HG03039 (cell line): ENCODE results near the gene ARID5B.

Source experiments
- ATAC-seq: cut with Tn5 transposase; IDR thresholded peaks from one replicate; pipeline ENCODE4 v1.9.1; 2021; ENCODE audit warnings: mild to moderate bottlenecking, moderate library complexity; ENCODE audit not compliant: unreplicated experiment

Gene ARID5B

GRCh38 chr10:61984803-61985418, 83.4 kb downstream of the ARID5B start:
- ATAC-seq, result no peak

DNA sequence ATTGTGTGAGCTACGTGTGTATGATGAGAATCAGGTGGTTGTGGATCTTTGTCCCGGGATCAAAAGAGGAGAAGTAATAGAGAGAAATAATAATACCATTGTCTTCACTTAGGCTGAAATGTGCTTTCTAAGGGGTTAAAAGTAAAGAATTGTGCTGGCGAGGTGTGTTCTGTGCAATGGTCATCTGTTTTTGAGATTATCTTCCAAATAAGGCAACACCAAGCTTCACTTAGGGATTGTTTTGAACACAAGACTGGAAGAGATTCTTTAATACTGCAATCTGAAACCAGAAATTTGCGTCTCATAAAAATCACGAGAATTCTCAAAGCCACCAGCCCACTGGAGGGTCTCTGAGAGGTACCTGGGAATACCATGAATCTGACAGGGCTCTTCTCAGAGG, 84.2 kb downstream of the ARID5B start:
- ATAC-seq, result no peak

DNA sequence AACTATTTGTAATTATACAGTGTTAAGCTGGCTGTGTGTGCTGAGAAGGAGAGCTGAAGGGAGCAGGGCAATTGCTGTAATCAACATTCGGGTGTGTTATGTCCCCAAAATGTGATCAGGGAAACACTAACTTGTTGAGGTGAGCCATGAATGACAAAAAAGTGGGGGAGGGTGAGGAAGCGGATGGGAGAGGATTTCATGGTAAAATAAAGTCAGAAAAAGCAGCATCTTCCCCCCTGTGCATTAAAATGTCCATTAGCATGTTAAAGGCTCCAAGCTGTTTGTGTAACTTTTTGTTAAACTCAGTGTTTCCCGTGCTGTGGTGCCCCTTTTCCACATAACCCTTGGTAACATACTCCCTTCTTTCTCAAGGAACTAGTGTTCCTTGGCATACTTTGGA, 84.9 kb downstream of the ARID5B start:
- ATAC-seq, result no peak

GRCh38 chr10:61986788-61987492, 85.4 kb downstream of the ARID5B start:
- no peak for ATAC-seq

GRCh38 chr10:61987537-61987936, 86.0 kb downstream of the ARID5B start:
- ATAC-seq, result peak; percentile 13

DNA sequence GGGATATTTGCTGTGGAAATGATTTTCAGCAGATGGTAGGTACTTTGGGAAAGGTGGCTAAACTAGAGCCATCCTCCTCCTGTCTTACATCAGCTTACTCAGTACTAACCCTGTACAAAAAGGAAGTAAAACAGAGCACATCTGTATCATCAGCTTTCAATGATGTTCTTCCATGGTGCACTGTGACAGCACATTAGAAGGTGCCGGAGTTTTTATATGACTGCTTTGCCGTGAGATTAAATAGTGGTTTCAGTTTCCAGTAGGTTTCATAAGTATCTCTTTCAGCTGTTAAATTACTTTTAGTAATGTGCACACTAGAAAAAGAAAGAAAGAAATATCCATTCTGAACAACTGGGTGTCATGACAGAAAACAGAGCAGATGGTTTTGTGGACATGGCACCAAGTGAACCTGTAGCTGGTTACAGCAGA, 86.5 kb downstream of the ARID5B start:
- ATAC-seq, result peak; percentile 96

DNA sequence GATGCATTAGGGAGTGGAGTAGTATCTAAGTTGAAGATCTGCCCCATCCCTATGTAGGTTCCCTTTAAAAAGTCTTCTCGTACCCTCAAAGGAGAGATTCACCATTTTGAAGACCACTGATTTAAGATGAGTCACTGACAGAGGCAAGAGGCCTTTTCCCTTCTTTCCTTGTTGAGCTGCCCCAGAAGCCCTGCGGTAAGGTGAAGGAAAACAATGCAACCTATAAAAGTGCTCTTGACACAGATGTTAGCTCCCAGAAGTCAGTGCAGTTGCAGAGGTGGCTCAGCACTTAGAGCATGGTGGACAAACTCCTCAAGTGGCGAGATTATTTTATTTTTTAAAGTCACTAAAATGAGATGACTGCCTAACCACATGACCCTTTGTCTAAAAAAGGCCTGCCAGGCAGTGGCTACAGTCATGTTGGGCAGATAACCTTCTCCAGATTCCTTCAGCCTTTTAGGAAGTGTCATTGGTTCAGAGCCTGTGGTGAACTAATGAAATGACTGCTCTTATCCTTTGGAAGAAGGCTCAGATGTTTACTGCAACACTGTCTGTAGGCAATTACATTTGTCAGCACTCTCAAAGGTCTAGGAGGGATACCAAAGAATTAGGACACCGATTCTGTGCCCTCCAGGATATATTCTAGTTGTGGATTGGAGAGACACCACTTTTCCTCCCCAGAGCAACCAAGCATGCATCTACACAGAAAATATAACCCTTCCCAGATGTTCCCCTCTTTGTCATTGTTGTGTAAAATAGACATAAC, 88.7 kb downstream of the ARID5B start:
- no peak for ATAC-seq

DNA sequence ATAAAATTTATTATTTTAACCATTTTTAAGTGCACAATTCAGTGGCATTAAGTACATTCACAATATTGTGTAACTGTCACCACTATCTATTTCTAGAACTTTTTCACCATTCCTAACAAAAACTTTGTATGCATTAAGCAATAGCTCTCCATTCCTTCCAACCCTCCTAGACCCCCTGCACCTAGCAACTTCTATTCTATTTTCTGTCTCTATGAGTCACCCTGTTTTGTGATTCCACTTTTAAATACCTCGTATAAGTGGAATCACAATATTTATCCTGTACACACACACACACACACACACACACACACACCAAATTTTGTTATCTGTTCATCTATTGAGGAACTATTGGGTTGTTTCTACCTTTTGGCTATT, 89.2 kb downstream of the ARID5B start:
- ATAC-seq, result no peak

- ATAC-seq, result no peak
Observed at GRCh38 chr10:61991166-61991565, 89.7 kb downstream of the ARID5B start.

DNA sequence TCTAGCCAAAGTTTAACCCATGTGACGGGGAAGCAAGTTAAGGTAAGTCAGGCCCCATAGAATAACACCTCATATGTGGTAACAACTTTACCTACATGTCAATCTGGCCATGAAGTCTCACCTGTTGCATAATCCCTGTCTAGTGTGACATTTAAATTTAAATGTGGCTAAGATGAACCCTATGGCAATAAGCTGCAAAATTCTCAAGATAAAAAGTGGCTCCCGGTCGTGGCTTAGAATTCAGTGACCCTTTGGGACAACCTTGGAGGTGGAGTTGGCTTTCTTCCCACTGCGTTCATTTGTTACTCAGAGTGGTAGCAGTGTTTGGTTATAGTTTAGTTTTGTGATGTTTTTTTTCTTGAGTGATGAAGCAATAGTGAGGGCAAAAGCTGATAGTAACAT, 90.6 kb downstream of the ARID5B start:
- no peak for ATAC-seq

GRCh38 chr10:61992671-61993668, 91.5 kb downstream of the ARID5B start:
- peak; percentile 33 for ATAC-seq

GRCh38 chr10:61993711-61994401, 92.4 kb downstream of the ARID5B start:
- ATAC-seq, result no peak

GRCh38 chr10:61994405-61995219, 93.1 kb downstream of the ARID5B start:
- ATAC-seq, result no peak

DNA sequence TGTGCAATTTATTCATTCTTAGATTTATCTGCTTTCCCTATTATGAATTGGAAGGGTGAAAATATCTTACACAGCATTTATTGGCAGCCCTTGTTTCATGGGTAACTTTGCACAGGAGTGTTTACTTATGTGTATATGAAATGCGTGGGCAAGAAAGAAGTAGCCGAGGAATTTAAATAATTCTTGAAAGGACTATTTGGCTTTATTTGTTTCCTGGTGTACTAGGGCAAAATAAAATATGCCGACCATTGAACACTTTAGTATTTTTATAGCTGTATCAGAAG, 93.7 kb downstream of the ARID5B start:
- no peak for ATAC-seq

DNA sequence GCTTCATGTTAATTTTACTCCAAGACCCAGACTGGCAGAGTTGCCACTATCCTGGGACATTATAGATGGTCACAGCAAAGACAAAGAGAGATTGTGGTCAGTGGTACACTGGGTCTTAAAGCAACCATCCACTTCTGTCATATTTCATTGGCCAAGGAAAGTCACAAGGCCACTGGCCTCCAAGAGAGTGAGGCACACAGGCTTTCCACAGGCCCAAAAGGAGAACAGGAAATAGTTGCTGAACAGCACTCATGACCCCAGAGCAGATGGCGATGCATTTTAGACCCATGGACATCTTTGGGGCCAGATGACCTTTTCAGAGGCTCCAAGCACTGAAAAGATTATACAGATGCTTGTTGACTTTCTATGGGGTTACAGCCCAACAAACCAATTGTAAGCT, 97.4 kb downstream of the ARID5B start:
- ATAC-seq, result no peak

GRCh38 chr10:62000037-62000603, 98.6 kb downstream of the ARID5B start:
- ATAC-seq, result peak; percentile 54

GRCh38 chr10:62000726-62001125, 99.2 kb downstream of the ARID5B start:
- ATAC-seq, result peak; percentile 1

- ATAC-seq, result no peak
Observed at GRCh38 chr10:62001898-62002297, 100.4 kb downstream of the ARID5B start.

DNA sequence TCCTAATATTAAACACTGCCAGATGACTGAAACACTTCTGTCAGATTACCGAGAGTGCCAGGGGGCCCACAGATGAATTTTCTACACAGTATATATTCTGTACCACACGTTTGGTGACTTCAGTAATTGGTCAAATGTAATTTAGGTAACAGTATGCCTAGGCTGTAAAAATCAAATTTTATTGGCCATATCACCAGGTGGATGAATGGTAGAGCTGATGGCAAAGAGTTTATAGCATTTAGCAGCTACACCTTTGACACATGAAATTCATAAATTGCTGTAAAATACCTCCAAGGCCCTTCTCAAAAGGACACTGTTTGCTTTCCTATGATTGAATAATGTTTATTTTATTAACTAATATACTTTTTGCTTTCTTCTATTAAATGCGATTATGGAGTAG, 101.3 kb downstream of the ARID5B start:
- ATAC-seq, result no peak
